Measurements from ENCODE around the gene CDC42EP2. TPM values are rescaled to one million over a fixed set of nuclear protein-coding genes. Genes with fewer than 3 reads are reported as not detected.
A peak's percentile ranks its signal among the peaks of the same experiment; 100 is the strongest.

The CDC42EP2 gene
- total RNA-seq, 1 donor from 2014 or later, result 9.0 TPM

- DNase-seq, result peak; percentile 58
Measured at GRCh38 chr11:65298131-65298535, 16.5 kb upstream of the CDC42EP2 start.

DNA sequence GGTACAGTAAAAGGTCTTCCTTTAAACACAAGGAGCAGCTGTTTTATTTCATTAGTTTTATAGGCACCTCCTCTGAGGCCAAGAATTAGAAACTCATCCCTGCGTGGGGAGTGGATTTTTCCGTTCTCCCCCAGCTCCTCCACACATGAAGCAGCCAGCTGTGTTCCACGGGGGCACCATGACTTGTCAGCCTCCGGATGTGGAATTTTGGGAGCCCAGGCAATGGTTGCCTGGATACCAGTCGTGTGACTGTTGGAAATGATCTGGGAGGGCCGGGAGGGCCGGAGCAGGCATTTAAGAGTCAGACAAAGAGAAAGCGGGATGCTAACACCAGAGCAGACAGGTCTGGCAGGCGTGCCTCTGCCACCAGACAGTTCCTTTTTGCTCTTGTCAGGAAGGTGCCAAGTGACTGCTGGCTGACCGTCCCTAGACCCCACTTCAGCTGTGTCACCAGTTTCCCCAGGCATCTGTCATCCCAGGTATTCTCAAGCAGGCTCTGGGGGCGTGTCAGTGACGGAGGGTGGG is 15.9 kb upstream of the CDC42EP2 start:
- DNase-seq, result peak; percentile 72

DNA sequence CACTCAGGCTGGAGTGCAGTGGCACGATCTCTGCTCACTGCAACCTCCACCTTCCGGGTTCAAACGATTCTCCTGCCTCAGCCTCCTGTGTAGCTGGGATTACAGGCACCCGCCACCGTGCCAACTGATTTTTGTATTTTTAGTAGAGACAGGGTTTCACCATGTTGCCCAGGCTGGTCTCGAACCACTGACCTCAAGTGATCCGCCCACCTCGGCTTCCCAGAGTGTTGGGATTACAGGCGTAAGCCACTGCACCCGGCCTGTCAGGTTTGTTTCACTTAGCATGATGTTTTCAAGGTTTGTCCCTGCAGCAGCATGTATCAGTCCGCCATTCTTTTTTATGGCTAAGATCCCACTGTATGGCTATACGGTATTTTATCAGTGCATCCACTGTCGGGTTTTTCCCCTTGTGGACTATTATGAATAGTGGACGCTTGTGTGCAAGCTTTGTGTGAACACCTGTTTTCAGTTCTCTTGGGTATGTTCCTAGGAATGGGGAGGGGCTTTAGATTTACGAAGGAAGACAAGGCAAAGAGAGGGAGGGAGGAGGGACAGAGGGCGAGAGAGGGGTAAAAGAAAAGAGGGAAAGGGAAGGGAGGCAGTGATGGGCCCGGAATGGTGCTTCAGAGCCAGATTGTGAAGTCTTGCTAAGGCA is 13.9 kb upstream of the CDC42EP2 start:
- DNase-seq, result no peak

DNA sequence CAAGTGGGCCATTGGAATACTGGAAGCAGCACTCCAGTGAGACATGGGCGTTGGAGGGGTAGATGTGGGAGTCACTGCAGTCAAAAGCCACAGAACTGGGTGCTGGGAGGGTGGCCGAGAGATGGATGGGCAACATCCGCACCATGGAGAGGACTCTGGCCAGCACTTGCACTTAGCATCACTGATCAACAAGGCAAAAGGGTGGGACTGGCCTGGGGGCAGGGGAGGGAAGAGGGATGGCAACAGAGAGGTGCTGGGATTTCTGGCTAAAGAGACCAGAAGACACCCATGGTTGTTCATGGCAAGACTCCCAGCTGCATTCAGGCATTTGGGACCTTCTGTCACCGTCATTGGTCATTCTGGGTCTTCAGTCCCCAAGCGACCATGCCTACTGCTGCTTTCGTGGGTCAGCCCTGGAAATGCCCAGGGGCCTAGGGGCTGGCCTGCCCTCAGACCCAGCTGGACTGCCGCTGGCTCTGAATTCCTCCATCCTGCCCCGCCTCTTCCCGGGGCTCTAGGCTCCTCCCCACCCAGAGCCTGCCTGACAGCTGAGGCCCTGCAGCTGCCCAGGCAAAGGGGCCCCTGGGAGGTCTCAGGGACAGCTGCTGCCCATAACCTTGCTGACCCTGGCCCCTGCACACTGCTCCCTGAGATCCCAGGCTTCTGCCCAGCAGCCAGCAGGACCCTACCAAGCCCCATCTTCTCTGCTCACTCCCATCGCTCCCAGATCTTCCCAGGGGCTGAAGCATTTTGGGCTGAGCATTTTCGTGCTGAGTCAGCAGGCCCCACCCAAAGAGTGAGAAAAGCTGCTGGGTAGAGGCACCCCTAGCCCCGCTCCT is 13.0 kb upstream of the CDC42EP2 start:
- no peak for DNase-seq

DNA sequence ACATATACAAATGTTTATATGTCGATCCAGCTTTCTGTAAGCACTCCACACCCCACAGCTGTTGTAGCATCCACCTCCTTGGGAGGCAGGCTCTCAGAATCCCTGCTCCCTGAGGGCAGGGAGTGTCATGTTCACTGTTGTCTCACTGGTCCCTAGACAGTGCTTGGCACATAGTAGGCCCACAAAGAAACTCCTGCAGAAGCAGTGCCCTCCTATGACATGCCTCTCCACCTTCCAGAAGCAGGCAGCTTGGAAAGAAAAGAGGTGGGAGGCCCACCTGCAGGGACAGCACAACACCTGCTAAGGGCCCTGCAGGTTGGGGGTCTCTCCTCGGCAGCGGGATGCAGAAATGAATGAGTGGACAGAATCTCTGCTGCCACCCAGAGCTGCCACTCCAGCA is 11.1 kb upstream of the CDC42EP2 start:
- DNase-seq, result no peak

GRCh38 chr11:65304110-65304509 is 10.6 kb upstream of the CDC42EP2 start:
- DNase-seq, result no peak

DNA sequence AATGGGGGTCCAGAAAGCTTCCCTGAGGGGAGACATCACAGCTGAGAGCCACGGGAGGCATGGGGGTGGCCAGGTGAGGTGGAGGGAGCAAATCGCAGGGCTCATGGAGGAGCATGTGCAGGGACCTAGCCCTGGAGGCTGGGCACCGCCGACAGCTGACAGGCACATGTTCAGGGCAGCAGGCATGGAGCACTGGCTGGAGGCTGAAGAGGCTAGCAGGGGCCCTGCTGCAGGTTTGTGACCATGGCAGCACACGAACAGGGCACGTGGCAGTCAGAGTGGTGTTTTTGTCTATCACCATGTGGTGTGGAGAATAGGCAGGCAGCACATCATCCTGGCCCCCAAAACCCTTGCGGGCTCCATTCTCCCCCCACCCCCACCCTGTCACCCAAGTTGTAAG is 10.1 kb upstream of the CDC42EP2 start:
- no peak for DNase-seq

- no peak for DNase-seq
Measured at GRCh38 chr11:65305501-65306268, 9.0 kb upstream of the CDC42EP2 start.

DNA sequence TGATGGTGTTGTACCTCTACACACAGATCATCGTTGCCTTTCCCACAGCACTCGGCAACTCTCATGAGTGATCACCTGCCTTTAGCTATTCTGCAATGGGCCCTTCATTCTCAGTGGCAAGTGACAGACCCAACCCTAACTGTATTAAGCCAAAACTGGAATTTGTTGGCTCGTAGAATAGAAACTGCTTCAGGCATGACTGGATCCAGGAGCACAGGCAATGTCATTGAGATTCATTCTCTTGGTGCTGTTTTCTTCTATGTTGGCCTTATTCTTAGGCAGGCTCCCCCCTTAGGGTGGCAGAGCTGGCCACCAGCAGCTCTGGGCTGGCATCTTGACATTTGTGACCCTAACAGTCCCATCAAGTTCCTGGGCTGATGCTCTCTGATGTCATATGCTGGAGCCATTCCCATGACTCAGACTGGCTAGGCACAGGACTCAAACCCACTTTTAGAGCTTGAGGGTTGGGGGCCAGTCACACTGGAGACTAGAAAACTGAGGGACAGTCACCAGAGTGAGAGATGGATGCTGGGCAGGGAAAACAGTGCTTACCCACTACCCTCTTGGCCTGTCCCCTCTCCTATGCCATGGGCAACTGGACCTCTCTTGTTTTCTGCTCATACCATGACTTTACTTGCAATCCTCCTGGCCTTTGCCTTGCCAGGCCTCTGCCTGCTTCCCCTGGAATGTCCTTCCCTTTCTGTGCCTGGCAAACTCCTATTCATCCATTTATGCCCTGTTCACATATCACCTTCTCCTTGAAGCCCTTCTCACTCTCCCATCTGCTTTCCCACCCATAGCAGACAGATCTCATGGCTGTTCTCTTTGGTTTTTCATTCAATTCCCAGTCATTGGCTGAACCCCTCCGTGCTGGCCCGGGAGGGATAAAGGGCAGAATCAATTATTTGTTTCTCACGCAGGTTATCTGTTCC is 7.1 kb upstream of the CDC42EP2 start:
- DNase-seq, result no peak

- no peak for DNase-seq
Measured at GRCh38 chr11:65308281-65308891, 6.3 kb upstream of the CDC42EP2 start.

DNA sequence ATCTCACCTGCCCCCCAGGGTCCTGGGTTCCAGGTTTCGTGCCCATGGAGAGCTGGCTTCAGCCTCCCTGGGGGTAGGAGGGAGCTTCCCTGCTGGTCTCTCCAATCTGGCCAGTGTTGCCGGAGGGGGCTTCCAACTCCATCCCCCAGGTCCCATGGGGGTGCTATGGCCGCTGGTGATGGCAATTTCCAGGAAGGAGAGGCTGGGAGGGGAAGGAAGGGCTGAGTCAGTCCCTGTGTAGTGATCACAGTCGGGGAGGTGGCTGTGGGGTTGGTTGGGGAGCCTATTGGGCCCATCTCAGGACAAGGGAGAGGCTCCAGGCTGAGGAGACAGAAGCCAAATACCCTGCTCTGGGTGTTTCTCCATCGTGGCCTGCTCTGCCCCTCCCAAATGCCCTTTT is 5.7 kb upstream of the CDC42EP2 start:
- no peak for DNase-seq

DNA sequence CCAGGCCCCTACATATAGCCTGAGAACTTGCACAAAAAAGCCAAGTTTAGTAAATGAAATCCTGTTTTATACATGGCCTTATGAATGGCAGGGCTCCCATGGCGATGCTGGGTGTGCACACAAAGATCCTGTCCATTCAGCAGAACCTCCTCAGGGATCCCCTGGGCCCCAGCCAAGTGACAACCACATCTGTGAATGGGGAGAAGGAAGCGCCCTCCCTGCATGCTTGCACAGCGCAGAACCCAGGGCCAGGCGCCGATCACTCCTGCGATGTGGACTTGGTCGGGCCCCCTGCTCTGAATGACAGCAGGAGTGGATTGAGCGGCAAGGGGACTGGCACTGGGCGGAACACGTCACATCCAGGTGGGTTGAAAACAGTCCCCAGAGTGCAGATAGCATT is 4.5 kb upstream of the CDC42EP2 start:
- no peak for DNase-seq

DNA sequence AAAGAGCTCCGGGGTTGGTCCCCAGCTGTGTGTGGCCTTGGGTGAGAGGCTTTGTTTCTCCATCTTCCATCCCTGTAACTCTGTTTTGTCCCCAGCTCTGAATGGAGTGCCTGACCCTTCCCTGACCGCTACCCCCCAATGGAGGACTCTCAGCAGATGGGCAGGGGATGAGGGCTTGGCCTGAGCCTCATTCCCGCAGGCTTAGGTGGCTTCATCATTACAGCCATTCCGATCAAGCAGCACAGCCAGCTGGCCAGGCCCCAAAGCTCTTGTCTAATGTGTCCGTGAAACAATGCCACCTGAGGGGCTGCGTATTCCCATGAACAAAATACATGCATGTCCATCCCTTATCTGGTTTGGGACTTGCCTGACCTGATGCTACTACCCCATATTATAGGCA is 3.9 kb upstream of the CDC42EP2 start:
- DNase-seq, result no peak

DNA sequence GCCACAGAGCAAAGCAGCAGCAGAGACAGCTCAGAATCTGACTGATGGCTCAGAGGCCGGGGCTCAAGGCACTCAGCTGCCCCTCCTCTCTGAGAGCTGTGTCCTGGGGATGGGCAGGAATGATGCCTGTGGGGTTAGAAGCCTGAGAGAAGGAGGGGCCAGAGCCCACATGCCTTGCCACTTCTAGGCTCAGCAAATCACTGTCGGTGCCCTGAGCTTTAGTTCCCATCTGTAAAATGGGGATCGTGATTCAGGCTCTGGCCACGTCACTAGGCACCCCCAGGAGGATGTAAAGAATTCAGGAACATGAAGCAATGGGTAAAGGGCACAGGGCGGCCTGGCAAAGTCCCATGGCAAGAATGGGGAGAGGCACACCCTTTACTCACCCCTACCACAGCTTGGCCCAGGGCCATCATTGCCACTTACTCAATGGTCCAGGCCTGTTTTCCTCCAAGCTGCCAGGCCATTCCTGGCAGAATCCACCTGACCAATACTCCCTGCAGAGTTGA is 3.4 kb upstream of the CDC42EP2 start:
- no peak for DNase-seq

- DNase-seq, result peak; percentile 47
Measured at GRCh38 chr11:65315204-65315865, 669 bp downstream of the CDC42EP2 start.

GRCh38 chr11:65315866-65316226 is 1.2 kb downstream of the CDC42EP2 start:
- no peak for DNase-seq

GRCh38 chr11:65316227-65317024 is 1.8 kb downstream of the CDC42EP2 start:
- DNase-seq, result no peak

DNA sequence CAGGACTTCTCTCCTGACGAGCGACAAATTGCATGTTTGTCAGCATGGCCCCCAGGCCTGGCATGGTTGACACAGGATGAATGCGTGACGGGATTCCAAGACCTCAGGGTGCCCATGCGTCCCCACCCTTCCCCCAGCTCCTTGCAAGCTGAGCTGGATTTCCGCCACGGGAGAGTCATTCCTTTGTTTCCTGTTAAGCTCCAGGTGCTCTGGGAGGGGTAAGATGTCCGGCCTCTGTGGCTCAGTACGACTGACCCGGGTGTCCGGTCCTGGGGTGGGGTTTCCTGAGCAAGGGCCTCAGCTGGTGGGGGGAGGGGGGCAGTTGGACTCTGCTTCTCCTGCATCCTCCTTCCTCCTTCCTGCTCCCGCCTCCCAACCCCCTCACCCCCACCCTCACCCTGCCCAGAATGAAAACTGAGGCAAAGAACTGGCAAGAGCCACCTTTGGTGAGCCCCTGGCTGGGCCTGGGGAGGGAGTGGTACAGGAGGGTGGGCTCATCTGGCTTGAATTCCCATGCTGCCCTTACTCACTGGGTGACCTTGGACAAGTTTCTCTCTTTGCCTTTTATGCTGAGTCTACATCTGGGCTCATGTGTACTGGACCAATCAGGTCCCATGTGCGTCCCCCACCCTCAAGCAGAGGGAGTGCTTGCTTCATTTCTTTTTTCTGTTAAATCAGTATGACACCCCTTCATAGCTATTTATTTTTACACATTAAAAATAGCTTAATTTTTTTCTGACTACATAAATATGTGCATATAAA is 2.5 kb downstream of the CDC42EP2 start:
- no peak for DNase-seq
